CD4-positive, alpha-beta T cell treated with Interleukin-15 for 1 hour (primary cell): ENCODE measurements around the gene SLC26A1.

ENCODE experiments used
- DNase-seq: peaks from one replicate; pipeline ENCODE4 v3.0.0-alpha.2; 2020

SLC26A1 gene

DNA sequence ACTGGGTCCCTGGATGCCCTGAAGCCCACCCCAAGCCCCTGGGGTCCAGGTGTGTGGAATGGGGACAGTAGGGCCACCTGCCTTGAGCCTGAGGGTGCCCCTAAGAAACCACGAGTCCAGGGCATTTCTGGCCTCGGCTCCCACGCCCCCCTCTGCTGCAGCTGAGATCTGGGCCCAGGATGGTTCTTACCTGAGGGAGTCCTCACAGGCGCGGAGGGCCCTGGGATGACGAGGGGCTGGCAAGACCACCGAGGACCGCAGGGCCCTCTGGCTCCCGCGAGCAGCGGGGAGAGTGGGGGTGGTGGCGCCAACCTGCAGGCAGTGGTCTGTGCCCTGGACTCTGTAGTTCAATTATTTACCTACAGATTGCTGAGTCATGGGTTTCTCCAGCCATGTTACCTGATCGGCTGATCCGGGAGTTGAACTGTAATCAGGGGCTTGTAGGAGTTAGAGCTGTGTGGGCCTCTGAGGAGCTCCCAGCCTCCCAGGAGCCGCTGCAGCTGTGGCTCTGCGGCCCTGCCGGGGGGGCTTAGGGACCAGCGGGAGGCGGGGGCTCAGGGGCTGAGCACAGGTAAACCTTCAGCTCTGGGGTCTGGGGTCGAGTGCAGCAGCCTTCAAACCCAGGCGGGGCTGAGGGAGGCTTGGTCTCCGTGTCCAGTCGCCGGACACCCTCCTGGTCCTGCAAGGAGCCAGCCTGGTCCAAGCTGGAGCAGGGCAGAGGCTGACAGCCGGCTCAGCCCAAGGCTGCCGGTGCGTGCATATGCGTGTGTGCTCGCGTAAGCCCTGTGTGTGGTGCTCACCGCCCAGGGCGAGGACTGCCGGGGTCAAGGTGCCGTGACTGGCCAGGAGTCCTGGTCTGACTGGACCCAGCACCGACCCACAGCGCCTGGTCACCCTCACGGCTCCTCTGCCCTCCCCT is at the start of gene SLC26A1:
TSS of gene SLC26A1 (minus strand) at position 294 of the 919 bp plus-strand sequence. CDS start 1,701 bp downstream, outside the sequence.
- no peak for DNase-seq

GRCh38 chr4:1042352-1043055 is 49.3 kb upstream of the SLC26A1 start:
- DNase-seq, result no peak

DNA sequence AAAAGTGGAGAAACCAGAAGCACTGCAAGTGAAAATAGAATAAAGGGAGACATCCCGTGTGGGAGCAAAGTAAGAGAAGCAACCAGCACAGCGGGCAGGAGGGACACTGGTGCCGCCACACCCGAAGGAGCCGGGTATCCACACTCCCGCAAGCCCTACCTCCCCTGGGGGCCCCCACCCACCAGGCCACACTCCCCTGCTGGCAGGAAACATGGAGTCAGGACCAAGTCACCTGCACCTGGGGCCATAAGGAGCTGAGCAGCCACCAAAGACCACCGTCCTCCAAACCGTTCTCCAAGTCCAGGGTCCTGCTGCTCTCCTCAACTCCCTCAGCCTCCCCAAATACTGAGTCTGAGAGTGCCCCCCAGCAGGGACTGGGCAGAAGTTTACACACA is 48.7 kb upstream of the SLC26A1 start:
- no peak for DNase-seq

DNA sequence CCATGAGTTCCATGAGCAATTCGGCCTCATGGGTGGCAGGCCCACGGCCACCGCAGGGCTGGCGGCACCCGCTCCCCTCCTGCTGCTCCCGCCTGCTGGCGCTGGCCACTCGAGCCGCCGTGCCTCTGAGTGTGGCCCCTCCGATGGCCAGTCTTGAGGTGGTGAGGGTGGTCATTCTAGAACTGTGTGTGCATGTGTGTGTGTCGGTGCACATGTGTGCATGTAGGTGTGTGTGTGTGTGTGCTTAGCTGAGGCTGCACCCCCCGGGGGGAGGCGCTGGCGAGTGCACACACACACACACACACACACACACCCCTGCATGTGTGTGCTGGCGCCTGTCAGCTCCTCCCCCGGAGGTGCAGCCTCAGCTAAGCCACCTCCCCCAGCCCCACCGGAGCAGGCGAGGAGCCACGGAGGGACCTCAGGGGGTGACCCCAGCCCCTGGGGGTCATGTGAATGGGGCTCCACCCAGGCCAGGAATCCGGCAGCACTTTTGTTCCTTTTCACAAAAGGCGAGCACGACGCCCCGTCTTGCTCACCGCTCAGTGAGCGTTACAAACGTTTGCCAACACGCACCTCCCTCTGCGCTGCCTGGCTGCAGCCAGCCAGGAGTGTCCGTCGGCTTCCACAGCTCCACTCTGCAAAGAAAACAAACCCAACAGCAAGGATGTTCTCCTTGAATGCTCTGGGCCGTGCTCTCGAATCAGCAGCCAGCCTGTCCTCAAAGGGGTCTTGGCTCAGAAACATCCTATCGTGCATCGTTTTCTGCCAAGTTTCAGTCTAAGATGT is 48.1 kb upstream of the SLC26A1 start:
- no peak for DNase-seq

GRCh38 chr4:1040344-1041146 is 47.3 kb upstream of the SLC26A1 start:
- DNase-seq, result no peak

DNA sequence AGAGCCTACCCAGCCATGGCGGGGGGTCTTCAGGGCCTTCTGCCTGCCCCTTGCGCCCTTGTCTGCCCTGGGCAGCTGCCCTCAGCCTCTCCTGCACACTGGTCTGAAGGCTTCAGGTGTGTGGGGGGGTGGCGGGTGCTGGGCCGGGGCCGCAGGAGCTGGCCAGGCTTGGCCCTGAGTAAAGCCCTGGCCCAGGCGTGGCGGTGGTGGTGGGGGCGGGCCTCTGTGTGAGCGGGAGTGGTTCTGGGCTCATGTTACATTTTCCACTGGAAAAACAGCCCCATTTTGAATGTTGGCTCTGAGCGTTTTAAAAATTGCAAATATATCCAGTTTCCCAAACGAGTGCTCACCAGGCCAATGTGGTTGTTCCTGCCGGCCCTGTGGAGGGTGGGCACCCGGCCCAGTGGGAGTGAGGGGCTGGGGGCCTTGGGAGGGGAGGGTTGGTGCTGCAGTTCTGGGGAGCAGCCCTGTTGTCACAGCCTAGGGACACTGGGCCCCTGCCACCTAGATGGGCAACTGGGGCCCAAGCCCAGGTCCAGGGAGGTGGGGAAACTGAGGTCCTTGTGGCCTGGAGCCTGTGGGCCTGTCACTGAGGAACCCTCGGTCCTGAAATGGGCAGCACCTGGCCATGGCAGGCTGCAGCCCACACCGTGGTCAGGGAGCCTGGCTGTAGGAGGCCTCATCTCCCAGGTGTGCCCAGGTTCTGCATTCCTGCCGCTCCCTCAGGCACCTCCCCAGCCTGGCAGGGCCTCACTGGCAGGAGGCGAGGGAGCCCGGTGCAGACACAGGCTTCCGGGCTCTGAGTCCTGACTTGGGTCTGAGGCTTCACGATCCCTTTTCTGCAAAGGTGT is 46.5 kb upstream of the SLC26A1 start:
- DNase-seq, result no peak

- DNase-seq, result no peak
Measured at GRCh38 chr4:1038948-1039492, 45.8 kb upstream of the SLC26A1 start.

DNA sequence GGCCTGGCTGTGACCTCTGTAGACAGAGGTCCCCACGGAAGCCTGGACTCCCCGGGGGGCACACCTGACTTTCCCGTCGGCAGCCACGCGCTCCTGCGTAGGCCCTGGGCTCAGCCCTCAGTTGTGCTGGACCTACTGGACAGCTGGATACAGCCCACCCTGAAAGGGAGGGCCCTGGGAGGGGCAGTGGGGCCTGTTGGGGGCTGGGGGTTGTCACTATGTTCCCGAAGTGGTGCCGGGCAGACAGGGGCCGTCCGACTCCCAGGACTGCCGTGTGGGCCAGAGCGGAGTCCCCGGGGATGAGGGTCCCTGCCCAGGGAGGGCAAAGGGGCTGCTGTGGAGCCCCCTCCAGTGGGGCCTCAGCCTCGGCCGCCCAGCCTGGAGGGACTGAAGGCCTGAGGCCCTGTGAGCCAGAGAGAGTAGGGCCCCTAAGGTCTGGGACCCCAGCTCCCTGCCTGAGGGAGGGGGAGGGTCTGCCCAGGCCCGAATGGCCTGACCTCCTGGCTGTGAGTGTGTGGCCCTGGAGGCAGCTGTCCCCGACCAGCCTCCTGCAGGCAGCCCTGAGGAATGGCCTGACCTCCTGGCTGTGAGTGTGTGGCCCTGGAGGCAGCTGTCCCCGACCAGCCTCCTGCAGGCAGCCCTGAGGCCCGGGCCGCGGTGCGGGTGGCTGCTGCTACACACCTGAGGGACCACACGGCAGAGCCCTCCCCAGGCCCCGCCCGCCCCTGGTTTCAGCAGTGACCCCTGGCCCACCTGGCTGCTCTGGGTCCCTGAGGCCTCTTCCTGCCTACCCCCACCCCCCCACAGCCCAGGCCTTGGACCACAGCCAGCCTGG is 44.0 kb upstream of the SLC26A1 start:
- DNase-seq, result no peak

DNA sequence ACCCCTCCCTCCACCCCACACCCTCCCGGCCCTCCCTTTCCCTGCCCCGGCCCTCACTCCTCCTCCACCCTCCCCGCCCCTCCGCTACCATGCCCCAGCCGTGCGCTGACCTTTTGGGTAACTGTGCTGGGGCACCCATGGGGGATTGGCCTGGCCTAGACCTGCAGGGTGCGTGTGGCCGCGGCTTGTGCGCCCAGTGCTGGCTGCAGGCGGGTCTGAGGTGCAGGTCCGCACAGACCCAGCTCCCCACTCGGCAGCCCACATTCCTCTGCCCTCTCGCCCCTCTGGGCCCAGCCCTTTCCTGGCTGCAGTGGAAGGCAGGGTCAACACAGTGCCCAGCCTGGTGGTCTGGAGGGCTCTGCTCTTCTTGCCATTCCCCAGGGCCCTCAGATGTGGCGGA is 42.9 kb upstream of the SLC26A1 start:
- no peak for DNase-seq

DNA sequence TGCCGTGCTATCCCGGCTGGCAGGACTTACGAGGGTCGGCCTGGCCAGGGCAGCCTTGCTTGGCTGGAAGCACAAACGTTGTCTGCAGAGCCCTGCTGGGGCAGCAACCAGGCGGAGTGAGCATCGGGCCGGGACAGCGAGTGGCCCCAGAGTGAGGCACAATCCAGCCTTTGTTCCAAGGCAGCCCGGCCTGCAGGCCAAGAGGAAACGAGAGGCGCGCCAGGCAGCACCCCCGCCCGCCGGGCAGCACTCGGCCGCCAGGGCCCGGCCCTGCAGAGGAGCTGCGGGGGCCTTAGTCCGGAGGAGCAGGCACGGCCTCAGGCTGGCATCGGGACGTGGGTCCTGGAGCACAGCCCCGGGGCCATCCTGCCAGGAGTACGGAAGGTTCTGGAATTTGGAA is 42.3 kb upstream of the SLC26A1 start:
- DNase-seq, result no peak

- DNase-seq, result no peak
Measured at GRCh38 chr4:1033840-1034551, 40.8 kb upstream of the SLC26A1 start.

DNA sequence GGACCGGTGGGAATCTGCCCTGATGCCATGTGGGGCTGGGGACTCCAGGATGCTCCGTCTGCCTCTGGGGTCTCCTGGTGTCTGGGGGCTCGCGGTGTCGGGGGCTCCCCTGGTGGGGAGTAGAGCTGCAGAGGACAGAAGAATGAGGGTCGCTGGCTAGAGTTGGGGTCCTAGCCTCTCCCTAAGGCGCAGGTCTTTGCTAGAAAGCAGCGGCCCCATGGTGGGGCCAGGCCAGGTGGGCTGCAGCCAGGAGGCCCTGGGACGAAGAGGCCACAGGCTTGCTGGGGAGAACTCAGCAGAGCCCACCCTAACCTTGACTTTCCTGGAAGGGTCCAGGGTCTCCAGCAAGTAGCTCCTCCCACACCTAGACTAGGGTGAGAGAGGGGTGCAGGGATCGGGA is 39.7 kb upstream of the SLC26A1 start:
- DNase-seq, result no peak

DNA sequence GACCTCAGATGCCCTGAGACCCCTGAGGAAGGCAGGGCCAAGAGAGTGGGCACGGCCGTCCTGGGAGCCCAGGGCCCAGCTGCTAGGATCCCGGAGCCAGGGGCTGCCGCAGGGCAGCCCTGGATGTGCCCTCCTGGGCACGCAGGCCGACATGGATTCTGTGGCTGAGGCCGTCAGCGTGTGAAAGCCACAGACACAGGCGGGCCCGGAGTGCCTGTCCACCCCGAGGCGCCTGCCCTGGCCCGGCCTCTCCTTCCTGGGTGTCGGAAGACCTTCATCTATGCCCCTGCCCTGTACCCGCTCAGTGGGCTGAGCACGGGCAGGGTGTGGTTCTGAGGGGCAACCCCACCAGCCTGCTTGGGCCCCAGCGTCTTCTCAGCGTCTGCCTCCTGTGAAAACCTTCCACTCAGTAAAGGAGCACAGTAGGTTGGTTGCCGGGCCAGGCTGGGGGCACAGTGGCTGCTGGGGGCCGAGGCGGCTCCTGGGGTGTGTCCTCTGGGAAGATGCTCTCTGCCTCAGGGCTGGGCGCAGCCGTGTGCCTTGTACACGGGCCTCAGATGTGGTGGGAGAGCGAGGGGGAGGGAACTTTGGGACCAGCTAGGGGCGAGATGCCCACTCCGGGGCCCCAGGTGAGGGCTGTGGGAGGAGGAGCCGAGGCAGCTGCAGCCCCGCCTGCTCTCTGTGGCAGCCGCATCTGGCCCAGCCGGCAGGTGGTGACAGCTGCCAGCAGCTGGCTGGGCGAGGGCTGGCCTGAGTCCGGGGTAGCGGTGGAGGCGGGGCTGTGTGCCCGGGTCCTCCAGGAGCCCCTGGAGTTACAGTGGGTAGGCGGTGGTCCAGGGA is 39.0 kb upstream of the SLC26A1 start:
- no peak for DNase-seq

- no peak for DNase-seq
Measured at GRCh38 chr4:1031346-1031745, 38.1 kb upstream of the SLC26A1 start.

- DNase-seq, result no peak
Measured at GRCh38 chr4:1030559-1030958, 37.4 kb upstream of the SLC26A1 start.

DNA sequence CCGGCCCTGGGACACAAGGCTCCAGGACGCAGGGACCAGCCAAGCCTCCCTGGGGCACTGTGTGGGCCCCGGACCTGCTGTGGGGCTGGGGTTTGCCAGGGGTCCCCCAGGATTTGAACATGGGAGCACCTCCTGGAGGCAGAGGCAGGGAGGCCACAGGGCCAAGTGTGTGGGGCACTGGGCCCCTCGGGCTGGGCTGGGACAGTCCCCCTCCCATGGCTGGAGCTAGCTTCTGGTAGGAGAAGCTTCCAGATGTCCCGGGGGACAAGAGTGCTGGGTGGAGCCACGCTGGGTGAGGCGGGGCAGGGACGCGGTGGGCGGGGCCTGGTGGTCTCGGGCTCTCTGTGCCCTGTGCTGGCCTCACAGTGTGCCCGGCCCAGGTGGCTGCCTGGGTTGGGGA is 36.8 kb upstream of the SLC26A1 start:
- DNase-seq, result no peak

DNA sequence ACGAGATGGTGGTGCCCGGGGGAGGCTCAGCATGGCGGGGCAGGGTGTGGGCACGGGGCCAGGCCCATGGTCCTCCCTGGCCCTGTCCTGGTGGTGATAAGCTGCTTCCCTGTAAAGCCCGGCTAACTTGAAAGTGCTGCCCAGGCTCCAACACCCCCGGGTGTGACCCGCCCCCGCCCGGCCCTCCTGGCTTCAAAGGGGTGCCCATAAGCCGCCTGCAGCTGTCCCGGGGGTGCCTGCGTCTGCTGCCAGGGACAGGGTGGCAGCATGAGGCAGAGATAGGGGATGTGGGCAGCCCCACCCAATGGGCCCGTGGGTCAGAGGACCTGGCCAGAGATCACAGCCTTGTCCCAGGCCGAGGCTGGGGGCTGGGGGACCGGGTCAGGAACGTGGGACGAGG is 36.3 kb upstream of the SLC26A1 start:
- DNase-seq, result no peak

DNA sequence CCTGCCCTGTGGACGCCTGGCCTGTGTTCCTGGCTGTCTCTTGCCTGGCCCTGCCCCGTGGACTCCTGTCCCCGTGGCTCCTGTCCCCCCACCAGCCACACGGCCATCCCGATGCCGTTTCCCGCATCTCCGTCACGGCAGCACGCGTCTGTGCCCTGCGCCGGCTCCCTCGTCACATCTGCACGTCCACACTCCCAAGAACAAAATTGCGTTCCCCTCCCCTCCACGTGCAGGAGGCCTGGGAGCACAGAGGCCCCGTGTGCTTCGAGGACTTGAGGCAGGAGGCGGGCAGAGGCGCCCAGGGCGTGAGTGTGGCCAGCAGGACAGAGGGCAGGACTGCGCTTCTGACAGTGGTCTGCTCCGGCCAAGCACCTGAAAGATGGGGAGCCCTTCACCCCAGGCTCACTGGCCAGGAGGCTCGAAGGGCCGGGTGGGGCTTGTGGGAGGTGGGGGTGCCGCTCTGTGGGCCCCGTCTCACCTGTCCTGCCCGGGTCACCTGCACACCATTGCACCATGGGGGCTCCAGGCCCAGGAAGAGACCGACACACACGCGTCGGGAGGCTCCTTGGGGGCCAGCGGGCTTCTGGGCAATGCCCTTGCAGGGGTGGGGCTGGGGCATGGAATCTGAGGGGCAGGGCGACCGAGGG is 35.5 kb upstream of the SLC26A1 start:
- no peak for DNase-seq
